Measurements from ENCODE around the gene CAPN3. TPM values are rescaled to one million over a fixed set of nuclear protein-coding genes. Genes with fewer than 3 reads are reported as not detected.

Gene CAPN3
- total RNA-seq, 4 donors from 2014 or later, result 8.2 to 22.4 (median 13.6) TPM

DNA sequence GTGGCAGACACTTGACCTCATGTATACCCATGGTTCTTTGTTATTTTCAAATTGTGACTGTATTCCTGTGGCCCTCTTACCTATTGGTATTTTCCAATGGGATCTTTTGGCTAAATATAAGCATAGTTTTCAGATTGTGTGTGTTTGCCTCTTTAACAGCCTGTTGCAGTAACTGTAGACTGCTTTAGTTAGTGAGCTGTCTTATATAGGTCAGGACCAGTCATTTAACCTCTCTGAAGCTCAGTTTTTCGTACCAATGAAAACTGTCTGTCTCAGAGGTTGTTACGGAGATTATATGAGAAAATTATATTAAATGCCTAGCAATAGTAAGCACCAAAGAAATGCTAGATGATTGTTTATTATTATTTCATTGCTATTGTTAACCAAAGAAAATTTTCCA lies 29.3 kb upstream of the CAPN3 start:
- TF ChIP-seq CTCF (IDR thresholded peaks at IDR 0.05; ENCODE audit: low read depth), result no peak

- TF ChIP-seq CTCF (IDR thresholded peaks at IDR 0.05; ENCODE audit: low read depth), result no peak
Measured at GRCh38 chr15:42331235-42331634, 28.1 kb upstream of the CAPN3 start.

GRCh38 chr15:42332331-42332730 lies 27.0 kb upstream of the CAPN3 start:
- TF ChIP-seq CTCF (IDR thresholded peaks at IDR 0.05; ENCODE audit: low read depth), result no peak

GRCh38 chr15:42335074-42335473 lies 24.2 kb upstream of the CAPN3 start:
- TF ChIP-seq CTCF (IDR thresholded peaks at IDR 0.05; ENCODE audit: low read depth), result no peak

DNA sequence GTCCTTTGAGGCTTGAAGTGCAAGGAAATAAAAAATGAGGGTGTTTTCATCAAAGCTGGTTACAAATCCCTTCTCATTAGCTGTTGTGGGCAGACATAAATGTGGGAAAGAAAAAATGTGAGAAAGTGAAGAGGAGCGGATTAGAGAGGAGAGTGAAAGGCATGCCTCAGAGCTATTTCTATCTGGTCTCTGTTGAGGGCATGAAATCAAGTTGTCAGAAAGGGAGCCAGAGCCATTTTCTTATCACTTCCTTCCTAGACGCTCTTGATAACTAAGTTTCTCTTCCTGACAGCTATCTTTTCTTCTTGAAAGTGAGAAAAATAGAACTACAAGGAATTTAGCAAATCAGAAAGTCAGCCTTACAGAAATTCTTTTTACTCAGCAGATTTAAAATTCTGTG lies 20.8 kb upstream of the CAPN3 start:
- TF ChIP-seq CTCF (IDR thresholded peaks at IDR 0.05; ENCODE audit: low read depth), result no peak

DNA sequence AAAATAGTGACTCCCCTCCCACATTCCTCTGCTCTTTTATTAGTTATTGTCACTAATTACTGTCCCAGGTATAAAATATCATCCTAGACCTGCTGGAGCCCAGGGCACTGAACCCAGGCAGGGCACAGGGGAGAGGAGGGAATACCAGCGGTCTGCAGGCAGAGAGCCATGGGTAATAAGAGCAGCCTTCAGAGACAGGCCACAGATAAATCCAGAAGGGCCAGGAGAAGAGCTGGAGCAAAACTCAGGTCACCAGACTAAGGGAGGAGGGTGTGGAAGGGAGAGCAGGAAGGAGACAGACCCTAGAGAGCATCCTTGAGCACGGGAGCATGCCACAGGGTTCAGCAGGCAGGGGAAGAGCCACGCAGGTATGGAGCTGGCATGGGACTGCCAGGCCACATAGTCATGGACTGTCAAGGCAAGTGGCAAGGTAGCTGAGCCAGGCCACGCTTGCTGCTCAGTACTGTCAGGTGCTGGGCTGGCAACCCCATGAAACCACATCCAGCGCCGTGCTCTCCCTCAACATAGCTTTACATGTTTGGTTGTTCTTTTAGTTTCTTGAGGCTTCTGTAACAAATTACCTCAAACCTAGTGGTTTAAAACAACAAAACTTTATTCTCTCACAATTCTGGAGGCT lies 15.6 kb upstream of the CAPN3 start:
- TF ChIP-seq CTCF (IDR thresholded peaks at IDR 0.05; ENCODE audit: low read depth), result no peak

DNA sequence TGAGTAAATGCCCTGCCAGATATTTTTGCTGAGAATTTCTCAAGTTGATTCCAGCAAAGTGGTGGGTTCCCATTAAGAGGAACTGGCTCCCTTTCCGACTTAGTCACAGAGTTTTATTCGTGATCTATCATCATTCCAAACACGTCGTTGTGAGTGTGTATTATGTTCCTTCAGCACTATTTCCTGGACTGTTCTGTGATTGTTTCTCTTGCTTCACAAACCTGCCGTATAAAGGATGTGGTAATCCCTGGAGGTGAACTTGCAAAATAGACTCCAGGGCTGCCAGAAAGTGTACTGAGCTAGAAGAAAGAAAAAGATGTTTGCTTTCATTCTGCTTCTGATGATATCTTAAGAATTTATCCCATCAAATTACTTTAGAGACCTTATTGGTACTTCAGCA lies 14.5 kb upstream of the CAPN3 start:
- TF ChIP-seq CTCF (IDR thresholded peaks at IDR 0.05; ENCODE audit: low read depth), result no peak
